GM21423 (cell line): ENCODE data around the gene CFAP45.

ENCODE experiments used
- ATAC-seq: cut with Tn5 transposase; IDR thresholded peaks from one replicate; pipeline ENCODE4 v1.9.1; 2021; ENCODE audit warnings: mild to moderate bottlenecking, moderate library complexity; ENCODE audit not compliant: unreplicated experiment

Gene CFAP45

DNA sequence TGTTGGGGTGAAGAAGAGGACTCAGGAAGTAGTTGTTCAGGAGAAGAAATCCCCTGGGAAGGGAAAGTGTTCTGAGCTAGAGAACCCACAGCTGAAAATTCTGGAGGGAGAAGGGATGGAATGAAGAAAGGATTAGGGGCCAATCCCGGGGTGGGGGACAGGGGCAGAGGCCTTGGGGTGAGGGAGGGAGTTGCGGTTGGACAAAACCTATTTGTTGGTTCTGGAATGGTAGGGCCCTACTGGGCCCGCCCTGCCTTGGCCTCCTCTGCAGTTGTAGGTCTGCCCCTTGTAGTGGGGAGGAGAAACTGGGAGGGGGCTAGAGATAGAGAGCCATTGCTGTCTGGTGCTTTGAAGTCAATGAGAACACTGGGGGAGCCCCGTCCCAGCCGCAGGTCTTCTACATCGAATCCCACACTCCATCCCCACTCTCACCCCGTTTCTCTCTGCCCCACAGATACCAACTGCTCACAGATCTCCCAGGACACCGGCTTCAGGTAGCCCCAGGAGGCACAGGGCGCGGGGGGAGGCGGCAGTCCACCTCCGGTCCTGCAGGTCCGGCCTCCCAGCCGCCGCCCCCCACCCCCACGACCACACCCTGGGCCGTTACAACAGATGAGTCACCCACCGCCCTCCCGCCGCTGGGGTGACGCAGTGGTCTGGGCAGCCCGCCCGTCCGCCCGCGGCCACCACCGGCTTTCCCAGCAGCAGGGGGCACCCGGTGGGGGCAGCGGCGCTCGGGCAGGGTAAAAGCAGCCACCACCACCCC lies 24.2 kb upstream of the CFAP45 start:
- no peak for ATAC-seq

DNA sequence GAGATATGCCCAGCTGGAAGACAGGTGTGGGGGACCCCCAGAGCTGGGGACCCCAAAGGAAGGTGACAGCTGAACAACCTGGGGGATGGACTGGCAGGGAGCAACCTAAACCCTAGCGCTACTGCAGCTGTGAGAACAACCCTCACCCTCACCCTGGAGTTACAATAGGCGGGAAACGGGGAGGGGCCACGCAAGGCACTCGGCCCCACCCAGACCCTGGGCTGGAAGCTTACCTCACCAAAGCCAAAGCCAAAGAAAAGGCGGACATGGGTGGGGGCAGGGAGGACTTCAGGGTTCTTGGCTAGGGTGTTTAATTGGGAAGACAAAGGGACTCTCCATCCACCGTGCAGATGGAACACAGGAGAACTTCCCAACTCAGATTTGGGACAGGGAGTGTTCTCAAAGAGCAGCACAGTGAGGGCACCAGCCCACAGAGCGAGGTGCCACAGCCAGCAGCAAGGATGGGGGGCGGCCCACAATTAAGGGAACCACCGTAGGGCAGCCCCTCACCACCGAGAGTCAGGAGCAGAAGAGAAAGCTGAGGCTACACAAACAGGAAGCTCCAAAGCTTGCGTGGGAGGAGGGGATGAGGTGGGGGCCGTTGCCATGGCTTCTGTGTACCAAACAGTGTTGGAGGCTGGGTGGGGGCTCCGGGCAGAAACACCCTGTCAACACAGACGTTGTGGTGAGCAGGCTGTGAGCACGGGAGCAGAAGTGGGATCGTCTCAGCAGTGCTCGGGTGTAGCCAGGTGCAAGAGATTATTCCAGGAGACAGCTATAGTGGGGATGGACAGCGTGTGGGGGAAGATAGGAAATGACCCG lies 23.4 kb upstream of the CFAP45 start:
- ATAC-seq = peak; percentile 28

- ATAC-seq = no peak
Observed at GRCh38 chr1:159922511-159923202, 22.7 kb upstream of the CFAP45 start.

DNA sequence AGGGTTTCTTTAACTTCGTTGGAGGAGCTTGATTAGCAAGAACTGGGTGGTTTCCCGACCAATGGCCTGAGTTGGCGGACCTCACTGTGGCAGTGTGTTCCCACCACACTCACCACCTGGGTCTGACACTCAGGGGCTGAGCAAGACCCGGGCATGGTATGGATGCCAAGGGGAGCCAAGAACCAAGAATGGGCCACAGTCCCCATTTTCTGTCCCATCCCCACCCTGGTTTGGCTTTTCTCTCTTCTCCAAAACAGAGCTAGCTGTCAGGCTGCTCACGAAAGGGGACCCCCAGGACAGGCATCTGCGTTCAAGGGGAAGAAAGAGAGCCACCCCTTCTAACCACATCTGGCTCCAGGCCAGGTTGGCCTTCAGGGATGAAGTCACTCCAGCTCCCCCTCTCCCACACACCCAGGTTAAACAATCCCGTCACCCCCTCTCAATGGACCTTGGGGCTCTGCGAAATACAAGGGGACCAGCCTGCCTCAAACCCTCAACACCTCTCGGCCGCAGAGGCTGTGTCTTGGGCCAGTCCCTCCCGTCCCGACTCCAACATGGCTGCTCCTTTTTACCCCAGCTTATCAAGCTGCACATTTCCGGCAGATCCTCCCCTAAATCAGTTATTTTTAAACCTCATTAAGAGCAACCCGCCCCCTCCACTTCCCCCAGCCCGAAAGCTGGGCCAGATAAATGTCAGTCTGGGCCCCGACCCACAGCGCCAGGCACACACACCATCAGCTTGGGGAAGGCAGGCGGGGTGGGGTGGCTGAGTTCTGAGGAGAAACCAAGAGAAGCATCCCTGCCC lies 21.9 kb upstream of the CFAP45 start:
- no peak for ATAC-seq

- ATAC-seq = peak; percentile 14
Observed at GRCh38 chr1:159921251-159921650, 21.3 kb upstream of the CFAP45 start.

DNA sequence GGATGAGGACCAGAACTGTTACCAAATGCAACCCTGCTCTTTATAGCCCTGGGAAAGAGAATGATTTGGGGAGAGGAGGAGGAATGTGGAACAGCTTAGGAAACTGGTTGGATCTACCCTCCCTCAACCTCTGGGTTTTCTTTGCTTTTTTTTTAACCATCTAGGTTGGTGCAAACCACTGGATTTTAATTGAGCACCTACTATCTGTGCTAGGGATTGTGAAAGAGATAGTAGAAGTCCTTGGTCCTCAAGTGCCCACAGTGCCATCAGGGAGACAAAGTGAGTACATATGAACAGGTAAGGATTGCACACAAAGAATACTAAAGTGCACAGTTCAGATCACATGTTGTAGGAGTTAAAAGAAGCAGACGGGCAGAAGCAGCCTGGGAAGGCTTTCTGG lies 20.7 kb upstream of the CFAP45 start:
- no peak for ATAC-seq

- no peak for ATAC-seq
Observed at GRCh38 chr1:159920202-159920601, 20.2 kb upstream of the CFAP45 start.

- no peak for ATAC-seq
Observed at GRCh38 chr1:159919236-159919865, 19.4 kb upstream of the CFAP45 start.

DNA sequence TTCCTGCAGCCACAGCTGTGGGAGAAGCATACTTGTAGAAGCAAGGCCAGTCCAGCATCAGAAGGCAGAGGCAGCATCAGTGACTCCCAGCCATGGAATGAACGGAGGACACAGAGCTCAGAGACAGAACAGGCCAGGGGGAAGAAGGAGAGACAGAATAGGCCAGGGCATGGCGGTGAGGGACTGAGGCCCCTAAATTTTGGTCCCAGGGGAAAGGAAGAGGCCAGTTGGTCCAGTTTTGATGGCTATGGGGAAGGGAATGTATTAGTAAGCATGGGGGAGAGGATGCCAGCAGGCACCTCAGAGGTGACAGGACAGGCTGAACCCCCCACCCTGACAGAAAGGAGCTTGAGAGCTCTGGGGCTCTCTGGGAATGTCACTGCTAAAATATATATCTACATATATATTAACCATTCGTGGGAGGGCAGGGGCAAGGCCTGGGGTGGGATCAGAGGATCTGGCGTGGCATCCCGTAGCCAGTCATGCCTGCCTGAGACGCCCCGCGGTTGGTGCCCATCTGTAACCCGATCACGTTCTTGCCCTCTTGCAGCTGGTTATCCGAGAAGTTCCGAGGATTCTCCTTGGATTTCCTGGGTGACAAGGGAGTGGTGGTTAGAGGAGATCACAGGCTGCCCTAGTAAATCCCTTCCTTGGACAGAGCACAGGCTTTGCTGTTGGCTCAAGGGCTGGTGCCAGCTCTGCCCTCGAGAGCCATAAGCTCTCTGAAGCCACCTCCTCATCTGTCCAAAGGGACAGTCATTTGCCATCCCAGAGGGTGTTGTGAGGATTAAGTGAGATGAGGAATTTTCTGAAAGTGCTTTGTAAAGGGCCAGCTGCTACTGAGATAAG lies 18.6 kb upstream of the CFAP45 start:
- ATAC-seq = no peak

- no peak for ATAC-seq
Observed at GRCh38 chr1:159917533-159918351, 17.8 kb upstream of the CFAP45 start.

DNA sequence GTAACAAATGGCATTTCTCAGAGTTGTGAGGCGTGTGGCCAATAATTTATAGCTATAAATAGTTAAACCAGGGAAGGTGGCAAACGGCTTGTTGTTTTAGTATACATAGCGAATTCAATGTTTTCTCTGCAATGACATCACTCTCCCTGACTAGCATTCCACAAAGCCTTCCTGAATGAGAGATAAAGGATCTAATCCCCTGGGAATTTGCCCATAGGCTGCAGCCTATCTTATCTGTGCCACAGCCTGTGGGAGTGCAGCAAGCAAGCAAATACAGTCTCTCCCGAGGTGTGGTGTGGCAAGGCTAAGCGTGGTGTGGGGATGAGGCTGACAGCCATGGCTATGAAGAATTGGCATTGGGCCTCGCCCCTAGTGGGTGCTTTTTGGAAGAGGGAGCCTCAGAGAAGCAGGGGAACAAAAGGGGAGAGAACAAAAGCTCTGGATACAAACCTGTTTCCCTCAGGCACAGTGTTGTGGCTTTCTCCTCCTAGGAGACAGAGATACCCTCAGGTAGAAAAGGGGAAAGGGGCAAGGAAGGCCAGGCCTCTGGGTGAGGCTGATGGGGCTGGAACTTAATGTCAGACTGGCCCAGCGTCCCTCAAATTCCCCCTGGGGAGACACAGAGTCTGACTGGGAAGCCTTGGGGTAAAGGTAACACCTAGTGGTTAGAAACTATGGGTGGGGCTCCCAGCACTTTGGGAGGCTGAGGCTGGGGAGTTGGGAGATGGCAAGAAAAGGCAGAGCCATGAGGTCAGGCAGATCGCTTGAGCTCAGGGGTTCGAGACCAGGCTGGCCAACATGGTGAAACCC lies 16.5 kb upstream of the CFAP45 start:
- no peak for ATAC-seq

- no peak for ATAC-seq
Observed at GRCh38 chr1:159915571-159916241, 15.7 kb upstream of the CFAP45 start.

DNA sequence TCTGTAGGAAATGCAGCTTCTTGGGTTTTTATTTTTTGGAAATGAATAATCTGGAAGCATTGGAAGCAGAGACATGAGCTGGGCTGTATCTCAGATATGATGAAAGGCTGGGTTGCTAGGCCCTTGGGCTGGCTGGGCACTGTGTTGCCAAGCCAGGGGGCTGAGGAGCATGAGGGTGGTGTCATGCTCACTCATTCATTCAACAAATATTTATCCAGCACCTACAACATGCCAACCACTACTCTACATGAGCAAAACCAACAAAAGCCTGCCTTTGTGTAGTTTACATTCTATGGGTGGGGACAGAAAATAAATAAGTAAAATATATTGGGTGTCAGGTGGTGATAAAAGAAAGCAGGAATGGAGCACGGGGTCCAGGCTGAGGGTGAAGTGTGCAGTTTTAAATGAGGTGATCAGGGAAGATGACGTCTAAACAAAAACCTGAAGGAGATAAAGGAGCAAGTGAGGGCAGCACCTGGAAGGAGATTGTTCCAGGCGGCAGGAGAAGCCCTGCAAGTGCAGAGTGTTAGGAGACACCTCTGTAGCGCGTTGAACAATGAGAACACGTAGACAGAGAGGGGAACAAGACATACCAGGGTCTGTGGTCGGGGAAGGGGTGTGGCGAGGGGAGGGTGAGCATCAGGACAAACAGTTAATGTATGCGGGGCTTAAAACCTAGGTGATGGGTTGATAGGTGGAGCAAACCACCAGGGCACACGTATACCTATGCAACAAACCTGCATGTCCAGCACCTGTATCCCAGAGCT lies 14.5 kb upstream of the CFAP45 start:
- no peak for ATAC-seq

- ATAC-seq = no peak
Observed at GRCh38 chr1:159913451-159914192, 13.7 kb upstream of the CFAP45 start.

DNA sequence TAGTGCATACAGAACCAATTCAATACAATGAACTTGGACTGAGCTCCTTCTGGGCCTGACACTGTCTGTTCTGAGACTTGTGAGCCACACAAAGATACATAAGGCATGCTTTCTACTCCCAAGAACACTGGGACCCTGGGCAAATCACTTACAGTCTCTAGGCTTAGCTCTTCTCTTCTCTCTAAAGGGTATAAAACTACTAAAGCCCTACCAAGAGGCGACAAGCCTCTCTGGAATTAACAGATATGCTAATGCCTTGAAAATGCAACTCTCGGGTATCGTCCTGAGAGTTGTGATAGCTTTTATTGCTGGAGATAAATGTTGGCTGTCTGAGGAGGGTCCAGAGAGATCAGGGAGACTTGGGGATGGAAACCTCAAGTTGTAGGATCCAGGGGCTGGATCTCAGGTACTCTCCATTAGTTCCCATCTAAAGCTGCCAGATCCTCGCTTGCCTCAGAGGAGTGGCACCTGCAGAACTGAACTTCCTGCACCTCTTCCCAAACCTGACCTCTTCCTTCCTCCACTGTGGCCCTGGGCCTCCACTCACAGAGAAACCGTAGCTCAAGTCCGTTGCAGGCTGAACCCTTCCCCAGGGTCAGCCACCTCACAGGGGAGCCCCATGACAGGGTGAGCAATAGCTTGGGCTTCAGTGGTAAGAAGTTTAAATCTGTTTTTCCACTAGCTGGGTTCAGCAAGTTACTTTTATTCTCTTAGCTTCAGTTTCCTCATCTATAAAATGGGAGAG lies 11.5 kb upstream of the CFAP45 start:
- ATAC-seq = no peak
